Measurements from ENCODE around the gene KRTDAP.

The KRTDAP gene

DNA sequence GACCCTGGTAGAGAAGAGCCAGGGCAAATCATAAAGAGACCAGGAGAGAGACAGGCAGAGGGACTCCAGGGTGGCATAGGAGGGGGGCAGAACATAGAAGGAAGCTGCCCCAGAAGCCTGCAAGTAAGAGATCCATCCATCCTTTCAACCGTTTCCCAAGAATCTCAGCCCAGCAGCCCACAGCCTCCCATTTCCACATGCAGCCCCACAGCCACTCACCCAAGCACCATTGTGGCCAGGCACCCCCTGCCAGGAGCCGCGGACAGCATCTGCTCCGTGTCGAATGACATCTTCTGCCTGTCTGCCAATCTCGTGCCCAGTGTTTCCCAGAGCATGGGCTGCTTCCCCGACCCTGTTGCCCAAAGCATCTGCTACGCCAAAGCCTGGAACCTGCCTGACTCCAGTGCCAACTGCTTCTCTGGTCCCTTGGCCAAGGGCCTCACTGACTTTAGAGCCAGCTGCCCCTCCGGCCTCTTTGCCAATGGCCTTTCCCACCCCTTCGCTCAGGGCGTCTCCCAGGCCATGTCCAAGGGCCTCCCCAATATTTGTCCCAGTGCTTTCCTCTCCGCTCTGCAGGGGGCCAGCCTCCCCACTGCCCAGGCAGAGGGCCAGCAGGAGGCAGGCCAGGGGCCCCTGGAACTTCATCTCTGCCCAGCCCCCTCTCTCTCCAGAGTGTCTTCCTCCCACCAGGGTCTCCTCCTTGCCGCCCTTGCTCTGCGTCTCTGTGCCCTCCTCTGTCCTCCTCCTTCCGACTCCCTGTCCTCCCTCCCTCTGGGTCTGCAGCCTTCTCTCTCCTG lies 22.8 kb upstream of the KRTDAP start:
- DNase-seq, result no peak

DNA sequence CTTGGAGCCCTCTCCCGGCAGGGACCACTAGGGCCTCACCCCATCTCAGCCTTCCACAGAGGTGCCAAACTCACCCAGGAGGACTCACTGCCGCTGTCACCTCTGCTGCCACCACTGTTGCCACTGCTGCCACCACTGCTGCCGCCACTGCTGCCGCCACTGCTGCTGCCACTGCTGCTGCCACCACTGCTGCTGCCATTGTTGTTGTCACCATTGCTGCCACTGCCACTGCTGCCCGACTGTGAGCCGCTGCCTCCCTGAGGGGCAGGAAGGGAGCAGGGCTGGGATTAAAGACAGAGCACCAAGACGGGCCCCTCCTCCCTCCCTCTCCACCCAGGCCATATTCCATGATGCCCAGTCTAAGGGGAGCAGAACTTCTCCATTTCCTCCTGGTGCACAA lies 21.1 kb upstream of the KRTDAP start:
- DNase-seq, result no peak

DNA sequence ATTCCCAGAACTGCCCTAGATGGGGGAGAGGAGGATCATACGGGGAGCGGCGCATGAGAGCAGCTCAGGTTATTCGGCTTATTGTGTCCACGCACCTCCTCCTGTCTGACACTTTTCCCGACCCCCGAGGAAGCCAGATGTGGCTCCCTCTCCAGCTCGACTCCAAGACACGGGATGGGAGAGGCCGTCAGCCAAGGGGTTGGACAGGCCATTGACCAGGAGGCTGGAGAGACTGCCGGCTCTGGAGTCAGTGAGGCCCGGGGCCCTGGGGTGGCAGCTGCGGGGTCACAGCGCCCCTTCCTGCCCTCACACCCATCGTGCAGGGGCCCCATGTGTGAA lies 20.3 kb upstream of the KRTDAP start:
- DNase-seq, result no peak

GRCh38 chr19:35509861-35510625 lies 19.8 kb upstream of the KRTDAP start:
- DNase-seq, result peak; percentile 78

GRCh38 chr19:35509018-35509652 lies 18.9 kb upstream of the KRTDAP start:
- DNase-seq, result peak; percentile 50

- DNase-seq, result no peak
These were observed 17.9 kb upstream of the KRTDAP start for GRCh38 chr19:35508129-35508528.

DNA sequence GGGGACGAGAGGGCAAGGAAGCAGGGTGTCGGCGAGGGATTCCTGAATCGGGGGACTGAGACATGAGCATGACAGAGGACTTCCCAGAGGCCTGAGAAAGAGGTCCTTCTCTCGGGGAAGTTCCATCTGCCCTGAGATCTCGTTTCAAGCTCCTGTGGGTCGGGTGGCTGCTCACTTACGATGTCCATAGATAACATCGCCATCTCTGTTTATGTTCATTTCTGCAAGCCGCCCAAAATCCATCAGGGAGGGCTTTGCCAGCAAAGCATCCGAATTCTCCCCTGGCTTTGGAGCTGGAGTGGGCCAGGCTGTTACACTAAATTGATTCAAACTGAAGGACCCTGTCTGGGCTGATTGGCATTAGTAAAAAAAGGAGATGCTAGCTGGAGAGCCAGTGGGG lies 17.3 kb upstream of the KRTDAP start:
- no peak for DNase-seq

GRCh38 chr19:35506011-35506410 lies 15.7 kb upstream of the KRTDAP start:
- no peak for DNase-seq

- no peak for DNase-seq
These were observed 12.5 kb upstream of the KRTDAP start for GRCh38 chr19:35502751-35503150.

GRCh38 chr19:35501684-35502083 lies 11.4 kb upstream of the KRTDAP start:
- DNase-seq, result no peak

DNA sequence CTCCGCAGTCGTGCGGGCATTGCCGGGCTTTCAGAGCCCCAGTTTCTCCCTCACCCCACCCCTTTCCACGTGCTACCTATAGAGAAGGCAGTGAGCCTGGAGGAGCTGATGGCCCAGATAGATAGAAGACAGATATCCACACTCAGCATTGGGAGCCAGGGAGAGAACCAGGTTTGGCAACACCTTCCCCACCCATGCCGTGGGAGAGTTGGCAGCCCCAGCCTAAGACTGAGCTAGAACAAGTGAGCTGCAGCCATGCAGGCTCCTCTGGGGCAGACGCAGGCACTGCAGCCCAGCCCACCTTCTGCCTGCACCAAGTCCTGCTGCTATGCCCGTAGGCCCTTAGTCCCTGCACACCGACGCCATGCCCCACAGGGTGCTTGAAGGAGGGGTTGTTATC lies 10.3 kb upstream of the KRTDAP start:
- DNase-seq, result no peak

GRCh38 chr19:35498984-35499527 lies 8.8 kb upstream of the KRTDAP start:
- no peak for DNase-seq

GRCh38 chr19:35498220-35498619 lies 8.0 kb upstream of the KRTDAP start:
- no peak for DNase-seq

GRCh38 chr19:35497406-35497805 lies 7.1 kb upstream of the KRTDAP start:
- DNase-seq, result no peak

- peak; percentile 75 for DNase-seq
These were observed 5.1 kb upstream of the KRTDAP start for GRCh38 chr19:35495107-35496064.

DNA sequence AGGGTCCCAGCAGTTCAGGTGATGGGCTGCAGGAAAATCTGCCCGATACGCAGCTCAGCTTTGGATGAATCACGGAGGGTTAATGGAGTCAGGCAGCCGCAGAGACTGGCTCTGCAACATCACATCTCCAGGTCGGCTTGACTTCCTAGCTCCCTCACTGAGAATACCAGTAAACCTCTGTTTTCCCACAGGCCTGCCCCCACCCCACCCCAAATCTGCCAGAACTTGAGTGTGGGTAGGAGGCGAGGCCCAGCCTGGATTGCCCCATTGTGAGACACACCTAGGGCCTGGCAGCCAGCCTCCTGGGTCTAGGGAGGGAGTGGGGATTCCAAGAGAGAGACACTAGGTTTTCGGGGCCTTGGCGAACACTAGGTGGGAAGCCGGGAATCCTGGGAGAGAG lies 3.7 kb upstream of the KRTDAP start:
- DNase-seq, result no peak

- DNase-seq, result no peak
These were observed 1.6 kb upstream of the KRTDAP start for GRCh38 chr19:35491836-35492360.

- no peak for DNase-seq
These were observed 1.6 kb downstream of the KRTDAP start for GRCh38 chr19:35488677-35489076.

DNA sequence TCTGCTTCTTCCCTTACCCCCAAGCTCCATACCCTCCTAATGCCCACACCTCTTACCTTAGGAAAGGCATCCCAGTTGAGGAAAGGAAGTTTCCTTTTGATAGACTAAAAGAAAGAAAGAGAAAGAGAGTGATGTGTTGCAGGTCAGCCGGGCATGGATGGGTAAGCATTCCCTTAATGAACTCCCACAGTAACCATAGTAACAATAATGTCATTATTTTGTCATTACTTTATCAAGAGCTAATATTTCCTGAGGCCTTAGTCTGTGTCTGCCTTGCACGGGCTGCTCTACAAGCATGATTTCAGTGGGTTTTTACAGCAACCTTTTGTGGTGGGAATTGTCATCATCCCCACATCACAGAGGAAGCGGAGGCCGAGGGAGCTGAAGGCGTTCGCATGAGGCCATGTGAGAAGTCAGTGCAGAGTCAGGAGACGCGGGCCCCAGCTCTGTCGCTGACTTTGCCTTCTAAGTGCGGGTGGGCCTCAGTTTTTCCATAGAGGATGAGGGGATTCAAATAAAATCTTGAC lies 2.5 kb downstream of the KRTDAP start:
- DNase-seq, result no peak

- no peak for DNase-seq
These were observed 4.0 kb downstream of the KRTDAP start for GRCh38 chr19:35486268-35486708.

DNA sequence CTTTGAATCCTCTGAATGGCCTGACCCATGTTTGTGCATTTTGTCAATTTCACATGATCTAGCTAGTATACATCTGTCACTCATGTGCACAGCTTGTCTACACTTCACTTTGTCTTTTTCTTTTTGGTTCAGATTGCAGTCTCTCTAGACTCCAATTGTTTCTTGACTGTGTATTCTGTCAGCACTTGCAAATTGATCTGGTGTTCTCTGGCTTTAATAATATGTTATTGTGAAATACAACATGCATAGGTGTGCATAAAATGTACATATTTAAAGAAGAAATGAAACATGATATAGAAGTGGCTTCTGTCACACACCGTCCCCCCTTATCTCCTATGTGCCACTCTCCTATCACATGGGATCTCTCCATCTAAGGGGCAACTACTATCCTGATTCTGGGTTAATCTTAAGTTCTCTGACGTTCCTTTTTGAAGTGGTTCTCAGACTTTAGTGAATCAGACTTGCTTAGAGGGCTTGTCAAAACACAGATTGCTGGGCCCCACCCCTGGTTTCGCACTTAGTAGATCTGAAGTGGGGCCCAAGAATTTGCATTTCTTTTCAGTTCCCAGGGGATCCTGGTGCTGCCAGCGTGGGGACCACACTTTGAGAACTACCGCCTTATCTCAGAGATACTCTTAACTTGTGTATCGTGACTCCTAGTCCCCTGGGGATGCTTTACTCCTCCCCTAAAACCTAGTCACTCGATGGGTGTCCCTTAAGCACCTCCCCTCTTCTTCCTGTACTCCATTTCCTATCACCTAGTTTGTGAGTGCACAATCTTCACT lies 5.8 kb downstream of the KRTDAP start:
- DNase-seq, result no peak
